T-cell (primary cell): ENCODE results near the gene SFR1. TPM values are rescaled to one million over a fixed set of nuclear protein-coding genes. Genes with fewer than 3 reads are reported as not detected.
"Not testable (repeated sequence)": the region's sequence is repeated elsewhere in the genome, so short reads cannot be mapped to it uniquely, and the experiment has no call there.

Source experiments
- ATAC-seq, 4 experiments: fragments of 200-7000 bp in 3 of 4; fragments of 150-1000 bp in 1 of 4; cut with Tn5 transposase; replicated peaks in 1 of 4; 1 replicate in 3 of 4; 2 replicates in 1 of 4; pipeline ENCODE4 v1.10.0; 2021; ENCODE audit warnings: moderate library complexity in 3 of 4, mild to moderate bottlenecking in 2 of 4, moderate number of reproducible peaks in 1 of 4
- CTCF ChIA-PET, 2 donors: fragments of 300-600 bp; sonication (Branson Sonifier 250); formaldehyde crosslinking; loops; one replicate each; lab custom pipeline; 2022; ENCODE audit warnings: antibody characterized with exemption in 2 of 2; lab: Charles Lee
- POLR2A ChIA-PET, 2 donors: fragments of 300-600 bp; sonication (Branson Sonifier 250); formaldehyde crosslinking; loops; one replicate each; lab custom pipeline; 2022; ENCODE audit warnings: antibody characterized with exemption in 2 of 2; lab: Charles Lee
- DNase-seq, 35 experiments: peaks; one replicate each; pipeline versions ENCODE4 v3.0.0 to v3.0.0-alpha.2; 2013 to 2023
- H3K27ac ChIP-seq: one replicate; pipeline ENCODE4 v1.5.1; 2013; ENCODE audit warnings: low read length
- H3K27me3 ChIP-seq, 2 experiments: replicated peaks in 1 of 2; 1 replicate in 1 of 2; 2 replicates in 1 of 2; pipeline versions ENCODE4 v1.6.1 to v1.7.0; 2013; ENCODE audit warnings: low read length in 1 of 2, mixed read lengths in 1 of 2; ENCODE audit not compliant: control insufficient read depth in 2 of 2, insufficient read depth in 2 of 2; ENCODE audit errors: extremely low read depth in 1 of 2
- H3K36me3 ChIP-seq, 2 donors: 1 replicate in 1 of 2; 2 replicates in 1 of 2; pipeline versions ENCODE4 v1.6.1 to v1.7.0; 2013; ENCODE audit warnings: low read length in 1 of 2; ENCODE audit not compliant: control insufficient read depth in 2 of 2, insufficient read depth in 1 of 2; ENCODE audit errors: extremely low read depth in 1 of 2
- H3K4me1 ChIP-seq, 2 experiments: 1 replicate in 1 of 2; 2 replicates in 1 of 2; pipeline versions ENCODE4 v1.6.1 to v1.7.0; 2013; ENCODE audit warnings: low read length in 2 of 2, mixed read lengths in 1 of 2; ENCODE audit not compliant: insufficient read depth in 2 of 2, control insufficient read depth in 1 of 2; ENCODE audit errors: extremely low read depth in 1 of 2
- H3K4me3 ChIP-seq, 2 donors: 1 replicate in 1 of 2; 2 replicates in 1 of 2; pipeline versions ENCODE4 v1.5.1 to v1.7.0; 2013; ENCODE audit warnings: mild to moderate bottlenecking in 2 of 2, low read length in 1 of 2, moderate library complexity in 1 of 2; ENCODE audit not compliant: control insufficient read depth in 1 of 2; ENCODE audit errors: extremely low read depth in 1 of 2
- H3K9me3 ChIP-seq: 2 replicates; pipeline ENCODE4 v1.7.0; 2013
- H3K27ac Mint-ChIP-seq, 2 donors: one replicate each; pipeline ENCODE4 v1.8.0; 2020 to 2021; ENCODE audit warnings: mild to moderate bottlenecking in 2 of 2, mixed read lengths in 2 of 2
- H3K27me3 Mint-ChIP-seq, 2 donors: one replicate each; pipeline ENCODE4 v1.8.0; 2021 to 2022; ENCODE audit warnings: mixed read lengths in 2 of 2
- H3K36me3 Mint-ChIP-seq: one replicate; pipeline ENCODE4 v1.8.0; 2021; ENCODE audit warnings: mixed read lengths
- H3K4me1 Mint-ChIP-seq, 3 donors: one replicate each; pipeline ENCODE4 v1.8.0; 2020 to 2022; ENCODE audit warnings: mixed read lengths in 3 of 3, mild to moderate bottlenecking in 1 of 3
- H3K4me3 Mint-ChIP-seq, 3 donors: one replicate each; pipeline ENCODE4 v1.8.0; 2020 to 2022; ENCODE audit warnings: mild to moderate bottlenecking in 3 of 3, mixed read lengths in 3 of 3, moderate library complexity in 3 of 3
- H3K9me3 Mint-ChIP-seq, 3 donors: one replicate each; pipeline ENCODE4 v1.8.0; 2020 to 2022; ENCODE audit warnings: mixed read lengths in 3 of 3
- WGBS: methylation state at CpG from one replicate; pipeline ENCODE4 v1.1.5; 2013; ENCODE audit warnings: missing lambda C conversion rate; ENCODE audit not compliant: insufficient coverage; 5-methylcytosine and 5-hydroxymethylcytosine counted together
- total RNA-seq, 35 experiments: library from RNA in 6 of 35; stranded (reverse) in 6 of 35; fragments of 120-200 nt in 1 of 35; gene quantifications; one replicate each; pipeline versions ENCODE4 v1.2.1 to v1.2.4 and lab custom pipeline; 2013 to 2026

Gene SFR1
- total RNA-seq, 5 donors from 2014 or later (not counting 1 experiment from before 2014, with no cell fraction given) = 9.0 to 11.3 (median 9.7) TPM

GRCh38 chr10:104151737-104152136 lies 29.8 kb downstream of the SFR1 start:
- no peak for ATAC-seq
- Mint-ChIP-seq H3K4me1 (no peaks in the 10 kb centered on the region), H3K4me3 (no peak overlapping the region), H3K36me3 (peaks cover 6% of the 10 kb centered on the region), H3K9me3 (peaks cover 6 to 15% (median 8%) of the 10 kb centered on the region in 3 donors), H3K27ac (no peak overlapping the region), H3K27me3 (peaks cover 30 to 37% of the 10 kb centered on the region in 2 donors)
- peaks cover 3% of the 10 kb centered on the region for H3K9me3 ChIP-seq
- CTCF ChIA-PET = no interaction called here
- no peak for DNase-seq
- H3K4me1 ChIP-seq = no peaks in the 10 kb centered on the region
- POLR2A ChIA-PET = no interaction called here
- no peak overlapping the region for H3K4me3 ChIP-seq
- H3K27me3 ChIP-seq = peaks cover 2 to 9% of the 10 kb centered on the region in 2 experiments
- H3K27ac ChIP-seq = no peak overlapping the region
- H3K36me3 ChIP-seq = no peaks in the 10 kb centered on the region

- H3K4me1 Mint-ChIP-seq = no peaks in the 10 kb centered on the region
- 96% methylated on average over 2 of the region's 2 CpGs for WGBS
- Histone ChIP-seq H3K4me3 (no peak overlapping the region), H3K4me1 (no peaks in the 10 kb centered on the region), H3K9me3 (peaks cover 3% of the 10 kb centered on the region), H3K27ac (no peak overlapping the region), H3K36me3 (no peaks in the 10 kb centered on the region), H3K27me3 (peaks cover 0 to 9% of the 10 kb centered on the region in 2 experiments)
- ChIA-PET POLR2A (no interaction called here), CTCF (no interaction called here)
- ATAC-seq (no peak), DNase-seq (no peak)
- peaks cover 28 to 36% of the 10 kb centered on the region in 2 donors for H3K27me3 Mint-ChIP-seq
- no peak overlapping the region for H3K4me3 Mint-ChIP-seq
- peaks cover 6 to 15% (median 8%) of the 10 kb centered on the region in 3 donors for H3K9me3 Mint-ChIP-seq
- peaks cover 6% of the 10 kb centered on the region for H3K36me3 Mint-ChIP-seq
- no peak overlapping the region for H3K27ac Mint-ChIP-seq
Measured at GRCh38 chr10:104155591-104155990, 33.6 kb downstream of the SFR1 start.

- Mint-ChIP-seq H3K27me3 (peaks cover 4 to 9% of the 10 kb centered on the region in 2 donors), H3K36me3 (no peaks in the 10 kb centered on the region), H3K9me3 (peaks cover 2 to 15% (median 7%) of the 10 kb centered on the region in 3 donors), H3K27ac (peak overlapping the region; percentile 4 to 50), H3K4me3 (peak overlapping the region in 2 of 3 donors; percentile 39 to 52), H3K4me1 (peaks cover 20 to 21% (median 21%) of the 10 kb centered on the region in 3 donors)
- CTCF ChIA-PET = interaction anchor here in 1 of 2 donors (0.6 kb wide), 1 partner anchor 354 kb away, joined by 3 read pairs; no protein-coding TSS in a partner anchor
- Histone ChIP-seq H3K27ac (no peak overlapping the region), H3K27me3 (no peaks in the 10 kb centered on the region), H3K4me1 (peaks cover 12 to 13% of the 10 kb centered on the region in 2 experiments), H3K9me3 (peaks cover 2% of the 10 kb centered on the region), H3K4me3 (peak overlapping the region in 1 of 2 donors; percentile 15), H3K36me3 (no peaks in the 10 kb centered on the region)
- ATAC-seq (peak; percentile 82 to 99 (median 92)), DNase-seq (peak in 16 of 35 experiments; percentile 0 to 71 (median 11))
- WGBS = 18% methylated on average over 3 of the region's 5 CpGs
- POLR2A ChIA-PET = no interaction called here
Measured at GRCh38 chr10:104170610-104171254, 48.8 kb downstream of the SFR1 start.

GRCh38 chr10:104174136-104174535 lies 52.2 kb downstream of the SFR1 start:
- WGBS = no CpG with 5 or more reads among the region's 1 CpG

More at GRCh38 chr10:104174136-104174535, 52.2 kb downstream of the SFR1 start:
- H3K27me3 ChIP-seq, H3K27ac Mint-ChIP-seq, ATAC-seq, H3K27me3 Mint-ChIP-seq, DNase-seq, H3K27ac ChIP-seq, H3K36me3 ChIP-seq, CTCF ChIA-PET, H3K4me3 ChIP-seq, H3K9me3 ChIP-seq, H3K36me3 Mint-ChIP-seq, POLR2A ChIA-PET, H3K4me3 Mint-ChIP-seq: not testable (repeated sequence)
- peaks cover 2 to 15% (median 7%) of the 10 kb centered on the region in 3 donors for H3K9me3 Mint-ChIP-seq
- peaks cover 20 to 24% (median 21%) of the 10 kb centered on the region in 3 donors for H3K4me1 Mint-ChIP-seq
- peaks cover 12 to 13% of the 10 kb centered on the region in 2 experiments for H3K4me1 ChIP-seq

Other genes starting within 250 kb of the SFR1 start
- gene STN1, start 204.0 kb upstream of the SFR1 start, total RNA-seq = 10 to 100 TPM; 37.6 to 47.5 (median 41.8) TPM
- 10 to 100 TPM; 20.9 to 30.4 (median 27.3) TPM for gene SLK, start 155.0 kb upstream of the SFR1 start, total RNA-seq
- gene COL17A1, start 36.3 kb upstream of the SFR1 start, total RNA-seq = under 1 TPM in 1 of 5 donors, not detected in 4; 0.16 TPM
- under 1 TPM in 1 of 5 donors, not detected in 4; 0.58 TPM for gene CFAP43, start 110.2 kb downstream of the SFR1 start, total RNA-seq
- 10 to 100 TPM; 19.9 to 61.5 (median 46.2) TPM for gene GSTO1, start 132.7 kb downstream of the SFR1 start, total RNA-seq
- gene GSTO2, start 147.0 kb downstream of the SFR1 start, total RNA-seq = 1 to 10 TPM in 4 of 5 donors, under 1 TPM in 1; 0.60 to 2.4 (median 1.9) TPM
- gene ITPRIP, start 216.3 kb downstream of the SFR1 start, total RNA-seq = 10 to 100 TPM; 16.9 to 98.5 (median 25.0) TPM
- gene CFAP58, start 231.7 kb downstream of the SFR1 start, total RNA-seq = not detected